GM19468 (cell line): ENCODE measurements around the gene INSRR.

ENCODE experiments used
- ATAC-seq: cut with Tn5 transposase; IDR thresholded peaks from one replicate; pipeline ENCODE4 v1.9.1; 2021; ENCODE audit warnings: mild to moderate bottlenecking, moderate library complexity, moderate number of reproducible peaks; ENCODE audit not compliant: unreplicated experiment; ENCODE audit errors: extremely low read depth

The INSRR gene

DNA sequence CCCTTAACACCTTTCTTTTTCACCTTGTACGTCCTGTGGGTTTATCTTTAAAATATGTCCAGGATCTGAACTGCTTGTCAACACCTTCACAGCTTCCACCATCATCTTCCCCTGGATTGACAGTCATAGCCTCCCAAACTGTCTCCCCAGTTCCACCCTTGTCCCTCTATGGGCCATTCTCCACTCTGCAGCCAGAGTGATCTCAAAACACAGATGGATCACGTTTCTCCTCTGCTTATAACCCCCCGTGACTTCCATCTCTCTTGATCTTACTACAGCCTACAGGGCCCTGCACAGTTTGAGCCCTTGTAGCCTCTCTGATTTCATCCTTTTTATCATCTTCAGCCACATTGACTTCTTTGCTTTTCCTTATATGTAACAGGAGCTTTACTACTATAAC is 4.3 kb downstream of the INSRR start:
- no peak for ATAC-seq

DNA sequence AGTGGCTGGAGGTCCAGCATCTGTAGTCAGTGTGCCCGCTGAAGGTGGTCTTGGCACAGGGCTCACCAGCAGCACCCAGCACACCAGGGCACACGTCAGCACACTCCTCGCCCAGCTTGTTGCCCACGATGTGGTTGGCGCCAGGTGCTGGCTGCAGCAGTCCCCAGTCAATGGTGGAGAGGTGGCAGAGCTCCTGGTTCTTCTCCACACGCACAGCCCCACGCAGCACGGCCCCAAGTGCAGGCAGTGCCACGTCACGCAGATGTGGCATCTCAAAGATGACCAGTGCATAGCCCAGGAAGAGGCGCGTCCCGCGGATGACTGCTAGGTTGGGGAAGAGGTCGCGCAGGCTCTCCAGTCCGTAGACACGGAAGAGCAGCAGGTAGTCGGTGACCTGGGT is 5.2 kb downstream of the INSRR start:
- ATAC-seq: no peak

DNA sequence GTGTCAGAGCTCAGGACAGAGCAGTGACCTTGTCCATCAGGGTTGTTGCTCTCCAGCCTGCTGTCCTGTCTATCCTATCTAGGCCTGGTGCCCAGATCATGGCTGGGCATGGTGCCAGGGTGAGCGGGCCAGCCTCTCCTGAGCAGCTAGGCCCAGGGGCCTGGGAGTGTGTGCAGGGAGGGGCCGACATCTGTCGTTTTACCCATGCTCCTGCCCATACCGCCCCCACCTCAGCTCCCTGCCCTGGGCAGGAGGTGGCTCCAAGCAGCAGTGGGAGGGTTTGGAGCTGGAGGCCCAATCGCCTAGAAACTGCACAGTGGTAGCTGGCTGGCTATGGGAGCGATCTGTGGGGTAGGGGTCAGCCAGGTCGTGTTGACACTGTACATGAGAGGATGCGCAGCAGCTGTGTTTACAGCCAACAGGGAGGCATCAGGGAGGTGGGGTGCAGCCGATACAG is 6.5 kb downstream of the INSRR start:
- ATAC-seq: no peak

DNA sequence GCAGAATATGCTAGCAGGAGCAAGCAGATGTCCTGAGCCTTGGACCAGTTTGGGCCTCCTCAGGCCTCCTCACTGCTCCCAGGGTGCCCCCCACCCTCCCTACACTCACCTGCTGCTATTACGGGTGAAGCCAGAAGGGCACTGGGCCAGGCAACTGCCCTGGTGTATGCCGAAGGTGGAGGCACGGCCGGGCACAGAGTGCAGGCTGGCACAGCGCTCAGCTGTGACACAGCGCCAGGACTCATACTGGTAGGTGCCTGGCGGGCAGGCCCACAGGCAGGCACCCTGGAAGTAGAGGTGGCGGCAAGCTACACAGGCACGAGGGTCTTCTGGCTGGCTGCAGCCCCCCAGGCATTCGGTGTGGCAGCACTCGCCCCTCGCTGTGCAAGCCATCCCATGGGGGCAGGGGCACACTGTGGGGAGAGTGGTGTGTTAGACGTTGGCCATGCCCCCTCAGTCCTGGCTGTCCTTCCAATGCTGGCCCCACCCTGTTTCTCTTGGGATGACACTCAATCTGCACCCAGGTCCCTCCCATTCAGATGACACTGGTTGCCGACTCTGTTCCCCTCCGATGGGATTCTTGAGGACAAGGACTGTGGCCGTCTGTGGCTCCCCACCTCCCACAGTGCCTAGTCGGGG is 7.0 kb downstream of the INSRR start:
- ATAC-seq: no peak

DNA sequence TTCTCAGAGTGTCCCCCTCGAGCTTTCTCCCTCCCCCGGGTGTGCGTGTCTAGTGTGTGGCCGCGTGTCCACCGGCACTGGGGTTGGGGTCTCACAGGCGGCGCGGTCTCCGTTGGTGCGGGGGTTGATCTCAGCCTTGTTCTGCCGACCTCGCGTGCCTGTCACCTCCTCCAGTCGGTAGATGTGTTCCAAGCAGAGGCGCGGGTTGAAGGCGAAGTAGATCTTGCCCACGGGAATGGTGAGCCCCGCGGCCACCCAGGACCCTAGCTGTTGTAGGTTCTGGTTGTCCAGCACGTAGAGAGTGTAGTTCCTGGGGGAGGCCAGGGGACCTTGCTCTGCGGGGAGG is 9.8 kb downstream of the INSRR start:
- ATAC-seq: no peak

DNA sequence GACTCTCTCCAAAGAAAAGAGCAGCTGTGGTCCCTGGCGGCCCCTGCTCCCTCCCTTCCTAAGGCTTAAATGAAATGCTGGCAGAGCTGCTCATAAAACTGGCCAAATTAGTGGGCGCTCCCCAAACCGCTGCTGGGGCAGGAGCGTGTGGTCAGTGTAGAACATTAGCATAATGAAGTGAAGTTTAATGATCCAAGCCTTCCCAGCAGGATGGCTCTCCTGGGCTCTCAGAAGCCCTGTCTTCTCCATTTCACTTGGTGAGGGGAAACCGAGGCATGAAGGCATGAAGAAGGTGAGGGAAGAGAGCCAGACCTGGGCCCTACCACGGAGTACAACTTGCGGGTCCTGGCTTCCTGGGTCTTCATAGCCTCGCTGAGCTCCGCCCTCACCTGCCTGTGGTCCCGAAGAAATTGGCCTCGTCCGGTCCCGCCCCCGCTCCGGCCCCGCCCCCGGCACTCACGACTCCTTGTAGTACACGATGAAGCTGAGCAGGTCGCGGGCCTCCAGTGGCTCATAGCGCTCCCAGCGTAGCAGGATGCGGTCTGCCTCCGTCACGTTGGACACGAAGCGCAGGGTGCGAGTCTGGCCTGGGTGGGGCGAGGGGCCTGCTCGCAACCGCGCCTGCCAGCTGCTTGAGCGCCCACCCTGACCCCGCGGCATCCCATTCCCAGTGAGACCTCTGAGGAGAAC is 10.3 kb downstream of the INSRR start:
- no peak for ATAC-seq

DNA sequence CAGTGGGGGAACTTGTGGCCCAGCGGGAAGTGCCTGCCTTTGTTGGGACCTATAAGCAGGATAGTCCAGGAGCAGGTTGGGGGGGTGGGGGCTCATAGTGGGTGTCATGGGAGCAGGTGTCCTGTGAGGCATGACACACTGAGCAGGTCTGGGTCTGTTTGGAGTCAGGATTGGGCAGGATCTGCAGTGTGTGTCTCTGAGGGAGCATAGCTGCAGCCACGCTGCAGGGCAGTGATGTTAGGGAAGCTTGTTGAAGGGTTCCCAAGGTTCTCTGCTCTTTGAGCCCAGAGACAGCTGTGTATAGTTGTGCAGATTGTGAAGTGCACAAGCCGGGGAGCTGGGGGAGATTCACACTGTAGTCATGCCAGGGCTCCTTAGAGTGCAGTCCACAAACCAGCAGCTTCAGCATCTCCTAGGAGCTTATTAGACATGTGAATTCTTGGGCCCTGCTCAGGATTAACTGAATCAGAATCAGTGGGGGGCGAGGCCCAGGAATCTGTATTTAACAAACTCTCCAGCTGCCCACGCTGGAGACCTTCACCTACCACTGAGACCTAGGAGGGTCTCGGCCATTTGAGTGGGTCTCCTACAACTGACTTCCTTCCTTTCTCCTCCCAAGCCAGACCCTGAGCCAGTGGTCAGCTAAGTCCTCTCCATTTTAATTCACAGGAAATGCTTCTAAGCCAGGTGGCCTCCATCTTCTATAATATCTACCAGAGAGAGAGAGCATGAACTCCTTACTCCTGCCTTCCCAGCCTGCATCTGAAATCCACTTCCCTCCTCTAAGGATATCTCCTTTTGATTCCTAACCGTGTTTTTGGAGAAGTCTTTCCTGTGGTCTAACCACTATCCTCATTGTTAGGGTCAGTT is 11.1 kb downstream of the INSRR start:
- no peak for ATAC-seq

DNA sequence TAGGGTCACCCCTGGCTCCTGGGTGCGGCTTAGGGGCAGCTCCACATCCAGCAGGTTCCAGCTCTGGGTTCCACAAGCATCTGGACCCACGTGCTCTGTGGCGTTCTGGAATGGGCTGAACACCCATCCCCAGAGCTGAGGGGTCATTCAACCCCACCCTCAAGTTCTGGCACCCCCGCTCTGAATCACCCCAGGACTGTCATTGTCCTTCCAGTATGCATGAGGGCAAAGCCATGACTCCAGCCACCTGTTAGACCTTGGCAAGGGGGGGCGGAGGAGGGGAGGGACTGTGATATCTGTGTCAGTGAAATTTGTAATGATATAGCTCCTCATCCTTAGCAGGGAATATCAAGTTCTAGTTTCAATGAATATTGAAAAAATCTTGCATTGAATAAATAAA is 12.3 kb downstream of the INSRR start:
- ATAC-seq: no peak

DNA sequence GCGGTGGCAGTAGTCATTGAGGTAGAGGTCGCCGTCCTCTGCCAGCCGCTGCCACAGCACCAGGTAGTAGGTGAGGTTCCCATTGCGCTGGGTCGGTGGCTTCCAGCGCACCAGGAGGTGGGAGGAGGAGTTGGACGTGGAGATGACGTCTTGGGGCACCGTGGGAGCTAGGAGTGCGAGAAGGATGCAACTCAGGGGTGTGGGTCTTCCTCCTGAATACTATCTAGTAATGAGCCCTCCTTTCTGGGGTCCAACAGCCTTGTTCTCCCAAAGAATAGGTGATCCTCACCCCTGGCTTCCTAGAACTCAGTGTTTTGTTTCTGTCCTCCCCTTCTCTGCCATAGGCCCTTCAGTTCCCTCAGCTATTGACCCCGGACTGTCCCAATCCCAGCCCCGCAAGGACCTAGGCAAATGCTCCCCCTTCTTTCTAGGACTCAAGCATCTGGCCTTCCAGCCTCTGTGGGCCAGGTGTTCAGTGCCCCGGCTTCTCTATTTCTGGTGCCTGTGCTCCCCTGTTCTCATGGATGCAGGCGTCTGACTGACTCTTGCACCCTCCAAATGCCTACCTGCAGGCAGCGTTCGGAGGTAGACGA is 12.9 kb downstream of the INSRR start:
- ATAC-seq: no peak

DNA sequence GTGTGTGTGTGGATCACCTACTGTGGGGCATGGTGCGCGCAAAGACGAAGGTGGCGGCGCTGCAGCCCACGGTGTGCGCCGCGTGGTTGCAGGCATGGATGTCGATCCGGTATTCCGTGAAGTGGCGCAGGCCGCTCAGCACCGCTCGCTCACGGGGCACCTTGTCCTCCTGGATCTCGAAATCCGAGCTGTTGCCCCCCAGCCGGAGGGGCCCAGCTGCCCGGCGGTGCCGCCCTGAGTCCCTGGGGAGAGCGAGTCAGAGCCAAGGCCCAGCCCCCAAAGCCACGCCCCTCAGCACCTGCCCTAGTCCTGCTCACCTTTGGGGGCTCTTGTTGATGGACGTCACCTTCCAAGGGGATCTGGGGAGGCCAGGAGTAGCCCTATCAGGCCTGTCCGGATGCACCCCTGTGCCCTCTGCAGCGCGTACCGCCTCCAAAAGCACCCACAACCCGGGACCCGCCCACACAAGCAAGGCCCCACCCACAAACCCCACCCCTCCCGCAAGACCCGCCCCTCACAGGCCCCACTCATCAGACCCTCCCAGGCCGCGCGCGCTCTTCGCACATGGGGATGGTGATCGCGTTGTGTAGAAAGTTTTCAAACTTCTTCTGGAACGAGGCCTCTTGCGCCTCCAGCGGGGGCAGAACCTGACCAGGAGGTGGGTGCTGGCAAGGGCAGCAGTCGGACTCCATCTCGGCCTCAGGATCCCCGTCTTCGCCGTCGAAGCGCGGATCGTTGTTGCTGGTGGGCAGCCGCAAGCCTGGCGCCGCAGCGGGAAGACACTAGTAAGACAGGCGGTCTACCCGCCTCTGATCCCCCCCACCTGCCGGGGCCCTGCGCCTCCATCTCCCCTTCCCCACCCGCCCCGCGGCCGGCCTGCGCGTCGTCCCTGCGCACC is 13.6 kb downstream of the INSRR start:
- no peak for ATAC-seq

DNA sequence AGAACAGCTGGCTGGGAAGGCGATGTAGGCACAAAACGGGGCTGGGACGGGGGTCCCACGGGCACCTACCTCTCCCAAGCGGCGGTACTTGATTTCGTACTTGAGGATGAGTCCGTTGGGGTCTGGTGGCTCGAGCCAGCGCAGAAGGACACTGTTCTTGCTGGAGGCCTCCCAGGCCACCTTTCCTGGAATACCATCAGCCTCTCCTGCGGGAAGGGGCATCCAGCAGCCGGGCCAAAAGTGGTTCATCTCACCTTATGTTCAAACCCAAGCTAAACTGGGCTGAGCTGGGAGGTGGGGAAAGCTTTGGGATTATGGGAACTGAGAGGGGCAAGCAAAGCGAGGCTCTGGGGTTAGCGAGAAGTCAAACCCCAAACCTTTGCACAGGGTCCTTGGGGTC is 14.3 kb downstream of the INSRR start:
- no peak for ATAC-seq

DNA sequence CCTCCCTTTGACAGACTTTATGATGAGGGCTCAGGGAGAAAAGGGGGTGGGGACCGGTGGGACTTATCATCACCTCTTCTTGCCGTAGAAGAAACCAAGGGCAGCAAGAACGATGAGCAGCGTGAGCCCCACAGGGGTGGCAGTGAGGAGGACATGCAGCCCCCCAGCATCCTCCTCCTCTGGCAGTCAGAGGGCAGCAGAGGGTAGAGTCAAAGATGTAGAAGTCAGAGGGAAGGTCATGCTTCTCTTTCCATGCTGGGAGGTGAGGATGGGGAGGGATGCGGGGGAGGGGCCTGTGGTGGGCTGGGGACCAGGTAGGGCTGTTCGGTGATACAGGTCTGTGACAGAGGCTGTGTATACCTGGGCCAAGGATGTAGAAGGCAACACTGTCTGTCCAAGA is 14.8 kb downstream of the INSRR start:
- no peak for ATAC-seq

DNA sequence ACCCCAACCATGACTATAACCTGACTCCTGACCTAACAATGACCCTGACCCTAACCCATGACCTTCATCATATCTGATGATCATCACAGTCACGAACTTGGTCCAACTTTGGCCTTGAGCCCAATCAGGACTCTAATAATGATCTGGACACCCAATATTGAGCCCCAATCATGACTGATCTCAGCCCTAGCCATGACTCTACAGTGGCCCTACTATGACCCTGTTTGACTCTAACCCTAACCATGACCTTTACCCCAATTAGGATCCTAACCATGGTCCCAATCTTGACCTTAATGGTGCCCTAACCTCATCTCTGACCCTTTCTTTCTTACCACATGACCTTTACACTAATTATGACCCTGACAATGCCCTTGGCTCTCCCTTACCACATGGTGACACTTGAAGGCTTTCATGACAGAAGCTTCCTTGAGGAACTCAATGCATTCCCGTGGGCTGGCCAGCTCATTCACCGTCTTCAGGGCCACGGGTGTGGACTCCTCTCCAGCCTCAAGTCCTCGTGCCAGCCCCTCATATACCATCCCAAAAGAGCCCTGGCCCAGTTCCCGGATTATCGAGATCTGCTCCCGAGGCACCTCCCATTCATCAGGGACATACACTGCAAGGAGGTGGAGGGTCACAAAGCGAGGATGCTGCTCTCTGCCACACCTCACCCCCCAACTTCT is 16.2 kb downstream of the INSRR start:
- ATAC-seq: no peak

DNA sequence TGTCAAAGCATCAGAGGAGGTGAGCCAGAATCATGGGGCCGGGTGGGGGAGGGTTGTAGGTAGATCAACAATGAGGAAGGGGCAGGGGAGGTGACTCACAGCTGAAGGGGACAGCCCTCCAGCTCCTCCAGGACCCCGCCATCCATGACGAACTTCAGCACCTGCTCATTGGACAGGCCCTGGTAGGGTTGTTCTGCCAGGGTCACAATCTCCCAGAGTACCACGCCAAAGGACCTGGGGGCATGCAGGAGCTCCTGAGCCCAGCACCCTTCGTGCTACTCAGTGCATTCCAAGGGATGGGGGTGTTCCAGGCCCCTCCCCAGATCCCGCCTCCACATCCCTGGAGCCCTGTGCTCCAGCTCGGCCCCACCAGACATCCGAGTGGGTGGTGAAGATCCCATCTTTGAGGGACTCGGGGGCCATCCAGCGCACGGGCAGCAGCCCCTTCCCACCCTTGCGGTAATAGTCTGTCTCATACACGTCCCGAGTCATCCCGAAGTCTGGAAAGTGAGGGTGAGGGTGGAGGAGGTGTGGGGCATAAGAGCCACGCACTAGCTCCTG is 17.5 kb downstream of the INSRR start:
- no peak for ATAC-seq

DNA sequence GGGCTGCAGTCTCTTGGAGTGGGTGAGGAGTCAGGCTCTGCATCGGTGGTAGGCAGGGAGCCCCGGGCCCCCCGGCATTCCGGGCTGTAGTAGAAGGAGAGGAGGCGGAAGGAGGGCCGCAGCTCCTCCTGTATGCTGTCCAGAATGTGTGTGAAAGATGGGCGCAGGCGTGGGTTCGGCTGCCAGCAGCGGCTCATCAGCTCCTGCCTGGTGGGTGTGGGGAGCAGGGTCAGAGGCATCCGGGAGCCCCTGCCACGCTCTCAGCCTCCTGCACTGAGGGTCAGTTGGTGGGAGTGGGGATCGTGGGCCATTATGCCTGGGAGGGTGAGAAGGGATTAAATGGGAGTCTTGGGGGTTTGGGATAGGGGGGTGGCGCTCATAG is 18.0 kb downstream of the INSRR start:
- no peak for ATAC-seq

DNA sequence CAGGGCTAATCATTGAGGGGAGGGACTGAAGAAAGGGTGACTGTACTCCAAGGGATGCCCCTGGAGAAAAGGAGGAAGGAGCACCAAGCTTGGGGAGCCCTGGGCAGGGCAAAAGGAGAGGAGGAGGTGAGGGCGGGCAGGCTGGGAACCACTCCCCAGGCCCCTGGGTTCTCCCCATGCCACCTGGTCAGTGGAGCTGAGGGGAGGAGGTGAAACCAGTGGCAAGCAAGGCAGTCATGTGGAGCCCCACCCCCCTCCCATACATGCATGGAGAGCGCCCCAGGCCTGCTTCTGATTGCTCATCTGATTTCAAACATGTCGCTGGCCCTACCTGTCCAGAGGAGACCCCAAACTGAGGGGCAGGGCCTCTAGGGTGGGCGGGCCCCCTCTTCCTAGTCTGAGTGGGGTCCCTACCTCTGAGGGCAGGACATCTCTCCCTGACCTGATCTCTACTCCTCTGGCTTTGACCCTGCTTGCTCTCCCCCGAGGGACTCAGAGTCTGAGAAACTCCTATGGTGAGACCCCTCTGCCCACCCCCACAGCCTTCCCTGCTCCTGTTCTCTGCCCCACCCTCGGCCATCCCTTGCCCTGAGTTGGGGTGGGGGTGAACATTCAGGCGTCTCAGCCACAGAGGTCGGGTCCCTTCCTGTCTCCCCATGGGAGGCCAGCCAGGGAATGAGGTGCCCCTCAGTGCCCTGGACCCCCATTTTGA is 18.6 kb downstream of the INSRR start:
- ATAC-seq: no peak

DNA sequence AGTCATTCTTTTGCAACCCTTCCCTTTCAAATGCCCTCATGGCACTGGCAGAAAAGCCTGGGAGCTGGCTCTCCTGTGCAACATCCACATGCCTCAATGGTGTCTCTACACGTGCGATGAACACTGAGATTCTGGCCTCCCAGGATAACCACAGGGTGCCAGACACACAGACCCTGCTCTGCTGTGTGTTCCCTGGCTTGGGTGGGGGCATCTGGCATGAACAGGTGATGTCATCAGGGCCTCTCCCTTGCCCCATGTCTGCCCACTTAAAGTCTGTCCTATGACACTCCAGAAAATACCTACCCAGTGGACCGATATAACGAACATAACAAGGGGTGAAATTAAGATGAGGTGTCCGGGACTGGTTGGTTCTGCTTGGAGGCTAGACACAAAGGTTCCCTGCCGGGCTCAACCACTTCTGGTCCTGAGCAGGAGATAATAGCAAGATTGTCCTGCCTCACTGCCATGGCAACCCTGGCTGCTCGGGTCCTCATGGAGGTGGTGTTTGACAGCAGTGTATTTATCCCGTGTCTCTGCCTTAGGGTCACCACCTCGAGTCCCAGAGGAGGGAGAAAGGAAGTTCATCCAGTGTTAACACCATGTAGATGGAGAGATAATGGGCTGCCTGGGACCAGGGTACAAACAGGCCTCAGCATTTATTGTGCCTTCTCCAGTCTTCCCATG is 19.3 kb downstream of the INSRR start:
- no peak for ATAC-seq

DNA sequence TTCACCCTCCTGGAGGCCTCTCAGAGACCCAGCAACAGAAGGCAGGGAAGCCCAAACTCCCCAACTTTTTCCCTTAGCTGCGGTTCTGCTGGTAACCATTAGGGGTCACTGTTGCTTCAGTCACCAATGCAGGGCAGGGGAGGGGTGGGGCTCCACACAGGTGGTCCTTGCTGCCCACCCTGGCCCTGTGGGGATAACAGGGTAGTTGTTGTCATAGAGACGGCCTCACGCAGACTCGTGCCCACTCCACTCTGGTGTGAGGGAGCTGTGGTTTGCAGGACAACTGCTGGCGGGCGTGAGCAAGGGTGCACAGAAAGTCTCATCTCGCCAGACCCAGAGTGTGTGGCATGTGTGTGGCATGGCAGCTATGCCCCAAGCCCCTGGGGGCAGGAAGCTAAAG is 19.9 kb downstream of the INSRR start:
- no peak for ATAC-seq
